8988T (cell line): ENCODE results near the gene ATXN7.

Experiments used
- DNase-seq: peaks from one replicate; pipeline ENCODE4 v3.0.0; 2011

The ATXN7 gene

GRCh38 chr3:63966871-63967270 lies 103.2 kb downstream of the ATXN7 start:
- DNase-seq = no peak

GRCh38 chr3:63967675-63968611 lies 104.3 kb downstream of the ATXN7 start:
- no peak for DNase-seq

GRCh38 chr3:63968612-63969350 lies 105.1 kb downstream of the ATXN7 start:
- DNase-seq = no peak

GRCh38 chr3:63969876-63970275 lies 106.2 kb downstream of the ATXN7 start:
- DNase-seq = no peak

GRCh38 chr3:63970631-63971475 lies 107.2 kb downstream of the ATXN7 start:
- DNase-seq = no peak

GRCh38 chr3:63972196-63972595 lies 108.5 kb downstream of the ATXN7 start:
- DNase-seq = no peak

GRCh38 chr3:63972987-63973386 lies 109.3 kb downstream of the ATXN7 start:
- DNase-seq = no peak

GRCh38 chr3:63973406-63973805 lies 109.7 kb downstream of the ATXN7 start:
- DNase-seq = no peak

GRCh38 chr3:63974451-63974850 lies 110.8 kb downstream of the ATXN7 start:
- DNase-seq = no peak

- no peak for DNase-seq
Measured at GRCh38 chr3:63975723-63976122, 112.1 kb downstream of the ATXN7 start.

- no peak for DNase-seq
Measured at GRCh38 chr3:63976161-63976871, 112.6 kb downstream of the ATXN7 start.

GRCh38 chr3:63976872-63977200 lies 113.2 kb downstream of the ATXN7 start:
- DNase-seq = no peak

- no peak for DNase-seq
Measured at GRCh38 chr3:63977893-63978292, 114.2 kb downstream of the ATXN7 start.

- DNase-seq = no peak
Measured at GRCh38 chr3:63979093-63979885, 115.6 kb downstream of the ATXN7 start.

GRCh38 chr3:63980019-63980418 lies 116.4 kb downstream of the ATXN7 start:
- DNase-seq = no peak

- DNase-seq = no peak
Measured at GRCh38 chr3:63980830-63981498, 117.3 kb downstream of the ATXN7 start.

- no peak for DNase-seq
Measured at GRCh38 chr3:63981980-63982379, 118.3 kb downstream of the ATXN7 start.

- no peak for DNase-seq
Measured at GRCh38 chr3:63984391-63984790, 120.7 kb downstream of the ATXN7 start.

GRCh38 chr3:63986146-63986545 lies 122.5 kb downstream of the ATXN7 start:
- no peak for DNase-seq

GRCh38 chr3:63986831-63987230 lies 123.2 kb downstream of the ATXN7 start:
- no peak for DNase-seq

GRCh38 chr3:63988943-63989342 lies 125.3 kb downstream of the ATXN7 start:
- no peak for DNase-seq
